DOHH2 (cell line): Measurements from ENCODE around the gene MCC.

Source experiments
- H3F3A ChIP-seq: fragments of 200-600 bp; sonication (generic), shearing (Covaris generic); 2 replicates; pipeline ENCODE4 v1.6.0; 2016; ENCODE audit warnings: antibody characterized with exemption, mild to moderate bottlenecking; ENCODE audit not compliant: control insufficient read depth, insufficient read depth
- H3K27ac ChIP-seq: fragments of 200-600 bp; sonication (generic); 2 replicates; pipeline ENCODE4 v1.5.1; 2014; ENCODE audit warnings: low read depth, mild to moderate bottlenecking, low read length, moderate library complexity
- H3K27me3 ChIP-seq: fragments of 200-600 bp; sonication (generic); 2 replicates; pipeline ENCODE4 v1.6.1; 2014; ENCODE audit warnings: mild to moderate bottlenecking, low read length, mixed read lengths; ENCODE audit not compliant: control insufficient read depth
- H3K36me3 ChIP-seq: fragments of 200-600 bp; sonication (generic); 2 replicates; pipeline ENCODE4 v1.6.1; 2014; ENCODE audit warnings: mild to moderate bottlenecking, low read length, moderate library complexity, mixed read lengths; ENCODE audit not compliant: control insufficient read depth
- H3K4me1 ChIP-seq: fragments of 200-600 bp; sonication (generic); 2 replicates; pipeline ENCODE4 v1.6.1; 2014; ENCODE audit warnings: mild to moderate bottlenecking, low read length, mixed read lengths; ENCODE audit not compliant: control insufficient read depth
- H3K4me2 ChIP-seq: fragments of 200-600 bp; sonication (generic); 2 replicates; pipeline ENCODE4 v1.6.0; 2014; ENCODE audit warnings: mild to moderate bottlenecking, low read length, moderate library complexity
- H3K4me3 ChIP-seq: fragments of 200-600 bp; sonication (generic); 2 replicates; pipeline ENCODE4 v1.5.1; 2014; ENCODE audit warnings: mild to moderate bottlenecking, low read length, mixed read lengths
- H3K79me2 ChIP-seq: fragments of 200-600 bp; sonication (generic); 2 replicates; pipeline ENCODE4 v1.6.1; 2014; ENCODE audit warnings: mild to moderate bottlenecking, low read length, mixed read lengths; ENCODE audit not compliant: control insufficient read depth
- H3K9me2 ChIP-seq: fragments of 200-600 bp; sonication (generic); replicated peaks from 2 replicates; pipeline ENCODE4 v1.6.1; 2014; ENCODE audit warnings: mild to moderate bottlenecking, low read length, mixed read lengths; ENCODE audit not compliant: control insufficient read depth
- H3K9me3 ChIP-seq: fragments of 200-600 bp; sonication (generic); 2 replicates; pipeline ENCODE4 v1.6.1; 2014; ENCODE audit warnings: antibody characterized with exemption, low read length, mixed read lengths; ENCODE audit not compliant: control insufficient read depth, insufficient read depth
- H4K20me1 ChIP-seq: fragments of 200-600 bp; sonication (generic); 2 replicates; pipeline ENCODE4 v1.6.0; 2014; ENCODE audit warnings: low read depth, mild to moderate bottlenecking, antibody characterized with exemption, low read length, moderate library complexity; ENCODE audit not compliant: control insufficient read depth, insufficient read depth
- CTCF ChIP-seq: fragments of 200-600 bp; sonication (generic); IDR thresholded peaks from one replicate; pipeline ENCODE4 v1.5.1; 2014; ENCODE audit warnings: antibody characterized with exemption, mild to moderate bottlenecking, low read depth, low read length; ENCODE audit not compliant: poor library complexity, severe bottlenecking
- EZH2phosphoT487 ChIP-seq: fragments of 200-600 bp; sonication (generic); IDR thresholded peaks from 2 replicates; pipeline ENCODE4 v1.6.1; 2017; ENCODE audit warnings: borderline replicate concordance, mild to moderate bottlenecking, antibody characterized with exemption, low read length, moderate library complexity, mixed read lengths

MCC gene

GRCh38 chr5:113265190-113265589 lies 223.1 kb downstream of the MCC start:
- Histone ChIP-seq H3K4me3 (no peak overlapping the region), H3K79me2 (no peaks in the 10 kb centered on the region), H3F3A (no peaks in the 10 kb centered on the region), H3K27me3 (no peaks in the 10 kb centered on the region), H3K9me3 (no peaks in the 10 kb centered on the region), H4K20me1 (no peaks in the 10 kb centered on the region), H3K4me1 (peaks cover 4% of the 10 kb centered on the region), H3K36me3 (no peaks in the 10 kb centered on the region), H3K4me2 (no peak overlapping the region), H3K9me2 (no peaks in the 10 kb centered on the region), H3K27ac (no peak overlapping the region)
- no peak for TF ChIP-seq CTCF
- TF ChIP-seq EZH2phosphoT487 = no peak

- Histone ChIP-seq H3K9me2 (no peaks in the 10 kb centered on the region), H3K4me2 (no peak overlapping the region), H4K20me1 (no peaks in the 10 kb centered on the region), H3K79me2 (no peaks in the 10 kb centered on the region), H3K27ac (no peak overlapping the region), H3K9me3 (no peaks in the 10 kb centered on the region), H3K4me3 (no peak overlapping the region), H3F3A (no peaks in the 10 kb centered on the region), H3K27me3 (no peaks in the 10 kb centered on the region), H3K36me3 (no peaks in the 10 kb centered on the region), H3K4me1 (peaks cover 4% of the 10 kb centered on the region)
- TF ChIP-seq EZH2phosphoT487 (no peak), CTCF (no peak)
These were observed 224.2 kb downstream of the MCC start for GRCh38 chr5:113264046-113264445.

GRCh38 chr5:113263545-113263944 lies 224.7 kb downstream of the MCC start:
- Histone ChIP-seq H3K79me2 (no peaks in the 10 kb centered on the region), H3K36me3 (no peaks in the 10 kb centered on the region), H3K4me1 (peaks cover 4% of the 10 kb centered on the region), H3K9me3 (no peaks in the 10 kb centered on the region), H3K27ac (no peak overlapping the region), H3F3A (no peaks in the 10 kb centered on the region), H3K9me2 (no peaks in the 10 kb centered on the region), H4K20me1 (no peaks in the 10 kb centered on the region), H3K27me3 (no peaks in the 10 kb centered on the region), H3K4me3 (no peak overlapping the region), H3K4me2 (no peak overlapping the region)
- no peak for TF ChIP-seq CTCF

- no peak overlapping the region for H3K27ac ChIP-seq
- no peak overlapping the region for H3K4me2 ChIP-seq
- H3K9me3 ChIP-seq = no peaks in the 10 kb centered on the region
- no peaks in the 10 kb centered on the region for H3K36me3 ChIP-seq
- H3K27me3 ChIP-seq = no peaks in the 10 kb centered on the region
- H3K9me2 ChIP-seq = no peaks in the 10 kb centered on the region
- H3K4me3 ChIP-seq = no peak overlapping the region
- TF ChIP-seq CTCF (no peak), EZH2phosphoT487 (no peak)
- no peaks in the 10 kb centered on the region for H4K20me1 ChIP-seq
- H3K4me1 ChIP-seq = peaks cover 4% of the 10 kb centered on the region
- H3F3A ChIP-seq = no peaks in the 10 kb centered on the region
- H3K79me2 ChIP-seq = no peaks in the 10 kb centered on the region
These were observed 225.6 kb downstream of the MCC start for GRCh38 chr5:113262674-113263073.
